Ovary (tissue), 9 donors: ENCODE data around the gene STK11IP. TPM values are rescaled to one million over a fixed set of nuclear protein-coding genes. Genes with fewer than 3 reads are reported as not detected.

Experiments used
- DNase-seq, 5 donors: peaks; one replicate each; pipeline ENCODE4 v3.0.0-alpha.2; 2019 to 2020
- H3K27ac ChIP-seq, 2 donors: fragments of 200-600 bp; one replicate each; pipeline versions ENCODE4 v1.5.1 to v1.8.0; 2019 to 2022
- H3K27me3 ChIP-seq: fragments of 200-600 bp; one replicate; pipeline ENCODE4 v1.8.0; 2022
- H3K36me3 ChIP-seq: fragments of 200-600 bp; sonication (generic); one replicate; pipeline ENCODE4 v1.5.1; 2019
- H3K4me1 ChIP-seq: one replicate; pipeline ENCODE4 v1.8.1; 2013; ENCODE audit warnings: mild to moderate bottlenecking, moderate library complexity; ENCODE audit not compliant: insufficient read depth
- H3K4me3 ChIP-seq: fragments of 200-600 bp; sonication (generic); one replicate; pipeline ENCODE4 v1.5.1; 2017
- H3K9me3 ChIP-seq, 2 donors: fragments of 200-600 bp in 1 of 2; sonication (generic) in 1 of 2; one replicate each; pipeline versions ENCODE4 v1.5.1 to v1.8.1; 2013 to 2019; ENCODE audit warnings: mild to moderate bottlenecking in 1 of 2, moderate library complexity in 1 of 2
- CTCF ChIP-seq, 3 donors: fragments of 450-650 bp in 2 of 3; fragments of 200-600 bp in 1 of 3; IDR thresholded peaks; one replicate each; pipeline versions ENCODE4 v1.5.1 to v1.8.0; 2016 to 2022; ENCODE audit warnings: antibody characterized with exemption in 3 of 3, mild to moderate bottlenecking in 1 of 3
- EP300 ChIP-seq: sonication (generic); formaldehyde crosslinking; IDR thresholded peaks from one replicate; pipeline ENCODE4 v1.6.1; 2017; ENCODE audit warnings: antibody characterized with exemption
- POLR2A ChIP-seq: fragments of 450-650 bp; IDR thresholded peaks from one replicate; pipeline ENCODE4 v1.6.1; 2017; ENCODE audit warnings: antibody characterized with exemption, mild to moderate bottlenecking, moderate library complexity
- WGBS, 3 donors: extraction: QIAGEN DNeasy Blood & Tissue Kit in 1 of 3; methylation state at CpG; one replicate each; pipeline versions ENCODE4 v1.1.5 to v1.1.7; 2013 to 2017; 5-methylcytosine and 5-hydroxymethylcytosine counted together
- intact Hi-C, 4 donors: fragments of 100-400 bp; cut with DNase I; formaldehyde crosslinking; loops; one replicate each; pipeline versions ENCODE4 v1.11.0 to v1.15.1; 2022 to 2023
- polyA plus RNA-seq, 2 donors: library from polyadenylated mRNA; stranded (reverse); fragments of 200-250 nt in 1 of 2; fragments of 350-450 nt in 1 of 2; fragmentation: Illumina TruSeq in 1 of 2; extraction: RNeasy Lipid Tissue Mini Kit (QIAGEN cat#74804) in 1 of 2; gene quantifications; one replicate each; pipeline ENCODE4 v1.2.3, GENCODE V29; 2013 to 2014
- total RNA-seq, 7 donors: library from RNA; depleted of rRNA in 2 of 7; stranded (reverse); fragments of >200 nt in 2 of 7; fragmentation: NEBNext Ultra II Directional in 3 of 7; extraction: Animal tissue kit (Norgen Biotek cat#: 25700) in 3 of 7; gene quantifications; one replicate each; pipeline versions ENCODE4 v1.1.0 to v1.2.4, GENCODE V29; 2016 to 2023
- donor health status: DM: no; HTN: no; CAD: no; lungs with moderate emphysema.
- donor health status: DM: no; HTN: no; CAD: no.
- donor health status: Bipolar disorder and iron deficiency.
- donor health status: DM: yes; HTN: yes; CAD: no.
- donor health status: DM: no; HTN: no; CAD: no.
- donor health status: DM: yes; HTN: yes; CAD: no.

Gene STK11IP
- total and polyA plus RNA-seq, 9 donors, result 9.2 to 73.7 (median 43.8) TPM

GRCh38 chr2:219551441-219552381, 45.9 kb upstream of the STK11IP start:
- Histone ChIP-seq H3K36me3 (no peaks in the 10 kb centered on the region), H3K27ac (peak overlapping the region; percentile 66 to 92), H3K27me3 (no peaks in the 10 kb centered on the region), H3K4me3 (peak overlapping the region; percentile 70), H3K9me3 (no peaks in the 10 kb centered on the region), H3K4me1 (peaks cover 6% of the 10 kb centered on the region)
- TF ChIP-seq EP300 (no peak), POLR2A (peak; percentile 56)
- WGBS, 3 donors, result 2 to 5% (median 4%) methylated on average over 42 to 54 of the region's 54 CpGs
- intact Hi-C loops, result loop anchor here in 2 of 4 donors (5.0 kb wide), 2 partner anchors 56 to 81 kb away; no protein-coding TSS in a partner anchor
- peak; percentile 83 to 88 (median 85) for DNase-seq

GRCh38 chr2:219552382-219553167, 45.1 kb upstream of the STK11IP start:
- Histone ChIP-seq H3K36me3 (no peaks in the 10 kb centered on the region), H3K27me3 (no peaks in the 10 kb centered on the region), H3K4me3 (peak overlapping the region; percentile 70), H3K4me1 (peaks cover 6% of the 10 kb centered on the region), H3K9me3 (no peaks in the 10 kb centered on the region), H3K27ac (peak overlapping the region; percentile 66 to 92)
- DNase-seq, result peak; percentile 94 to 99 (median 96)
- WGBS, 3 donors, result 0 to 1% (median 1%) methylated on average over 61 to 99 of the region's 99 CpGs
- TF ChIP-seq EP300 (no peak), POLR2A (peak; percentile 30), CTCF (IDR thresholded peaks at IDR 0.05) (no peak)
- intact Hi-C loops, result loop anchor here in 2 of 4 donors (5.0 kb wide), 2 partner anchors 55 to 80 kb away; no protein-coding TSS in a partner anchor

- intact Hi-C loops, result loop anchor here in 2 of 4 donors (5.0 kb wide), 2 partner anchors 54 to 79 kb away; no protein-coding TSS in a partner anchor
These were observed 44.6 kb upstream of the STK11IP start for GRCh38 chr2:219553168-219553417.

GRCh38 chr2:219553463-219553963, 44.1 kb upstream of the STK11IP start:
- Histone ChIP-seq H3K27ac (peak overlapping the region; percentile 66 to 92), H3K4me1 (peaks cover 6% of the 10 kb centered on the region), H3K4me3 (no peak overlapping the region), H3K27me3 (no peaks in the 10 kb centered on the region), H3K9me3 (no peaks in the 10 kb centered on the region), H3K36me3 (no peaks in the 10 kb centered on the region)
- 65 to 74% (median 72%) methylated on average over 12 of the region's 12 CpGs for WGBS, 3 donors
- DNase-seq, result peak in 3 of 5 donors; percentile 34 to 58 (median 56)
- intact Hi-C loops, result loop anchor here in 2 of 4 donors (5.0 kb wide), 2 partner anchors 54 to 79 kb away; no protein-coding TSS in a partner anchor
- no peak for TF ChIP-seq CTCF (IDR thresholded peaks at IDR 0.05)
- TF ChIP-seq EP300, result no peak
- no peak for TF ChIP-seq POLR2A

More at GRCh38 chr2:219553168-219553417, 44.6 kb upstream of the STK11IP start:
- no peaks in the 10 kb centered on the region for H3K36me3 ChIP-seq
- 16 to 25% (median 17%) methylated on average over 7 of the region's 7 CpGs for WGBS, 3 donors
- peak overlapping the region; percentile 66 to 92 for H3K27ac ChIP-seq
- DNase-seq, result no peak
- peaks cover 6% of the 10 kb centered on the region for H3K4me1 ChIP-seq
- no peaks in the 10 kb centered on the region for H3K9me3 ChIP-seq
- H3K4me3 ChIP-seq, result peak overlapping the region; percentile 70
- no peak for TF ChIP-seq POLR2A
- no peak for TF ChIP-seq CTCF (IDR thresholded peaks at IDR 0.05)
- no peaks in the 10 kb centered on the region for H3K27me3 ChIP-seq
